GM18873 (cell line): ENCODE data around the gene IGF2.

Source experiments
- ATAC-seq: cut with Tn5 transposase; IDR thresholded peaks from one replicate; pipeline ENCODE4 v1.9.1; 2021; ENCODE audit warnings: mild to moderate bottlenecking, moderate library complexity, moderate number of reproducible peaks; ENCODE audit not compliant: unreplicated experiment, low FRiP score

IGF2 gene

DNA sequence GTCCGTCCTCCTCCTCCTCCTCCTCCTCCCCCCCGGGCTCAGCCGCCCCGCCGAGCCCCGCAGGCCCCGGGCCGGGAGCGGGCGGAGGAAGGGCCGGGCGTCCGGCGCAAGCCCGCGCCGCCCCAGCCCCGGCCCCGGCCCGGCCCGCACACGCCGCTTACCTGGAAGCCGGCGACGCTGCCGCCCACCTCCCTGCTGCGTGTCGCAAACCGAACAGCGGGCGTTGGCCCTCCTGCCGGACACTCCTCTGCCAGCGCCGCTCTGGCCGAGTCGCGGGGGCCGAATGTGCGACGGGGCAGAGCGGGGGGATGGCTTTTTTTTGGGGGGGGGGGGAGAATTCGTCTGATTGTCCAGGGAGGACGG lies 1.1 kb downstream of the IGF2 start:
- ATAC-seq = no peak

DNA sequence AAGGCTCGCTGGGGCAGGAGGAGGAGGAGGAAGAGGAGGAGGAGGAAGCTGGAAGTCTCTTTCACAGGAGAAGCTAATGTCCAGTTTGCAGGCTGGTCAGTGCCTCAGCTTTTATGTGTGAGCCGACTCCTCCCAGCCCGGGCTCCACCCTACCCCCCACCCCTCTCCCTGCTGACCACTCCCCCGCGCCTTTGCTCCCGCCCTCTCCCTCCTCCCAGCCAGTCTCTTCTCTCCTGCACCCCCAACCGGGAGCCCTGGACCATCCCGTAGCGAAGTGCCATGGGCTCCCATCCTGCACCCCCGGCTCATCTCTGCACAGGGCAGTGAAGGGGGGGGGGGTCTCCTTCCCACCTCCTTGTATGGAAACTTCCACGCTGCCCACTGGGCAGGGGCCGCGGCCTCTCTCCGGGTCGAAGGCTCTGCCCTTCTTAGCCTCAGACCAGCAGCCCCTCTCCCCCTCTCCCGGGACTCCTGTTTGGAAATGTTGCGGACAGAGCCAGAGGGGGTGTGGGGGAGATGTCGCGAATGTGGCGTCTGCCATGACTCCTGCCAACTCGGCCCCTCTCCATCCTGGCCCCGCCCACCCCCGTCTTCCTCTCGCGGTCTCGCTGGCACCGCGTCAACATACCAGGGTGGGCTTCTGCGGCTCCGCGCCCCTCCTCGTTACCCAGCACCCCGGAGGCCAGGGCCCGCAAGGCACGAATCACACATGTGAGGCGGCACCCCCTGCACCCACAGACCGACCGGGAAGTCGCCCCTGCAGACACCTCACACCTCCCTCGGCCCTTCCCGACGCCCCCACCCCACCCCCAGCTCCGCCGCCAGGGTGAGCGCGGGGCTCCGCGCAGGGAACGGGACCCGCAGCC lies 1.8 kb downstream of the IGF2 start:
- ATAC-seq = no peak

DNA sequence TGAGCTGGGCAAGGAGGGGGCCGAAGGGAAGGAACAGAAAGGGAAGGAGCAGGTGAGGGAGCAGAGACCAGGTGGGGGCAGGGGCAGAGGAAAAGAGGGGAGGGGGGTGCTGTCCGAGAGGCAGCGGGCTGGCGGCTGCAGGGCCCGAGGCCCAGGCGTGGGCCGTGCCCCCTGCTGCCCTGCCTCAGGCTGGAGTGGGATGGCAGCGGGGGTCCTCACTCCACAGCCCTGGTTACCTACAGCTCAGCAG lies 2.3 kb downstream of the IGF2 start:
- no peak for ATAC-seq

DNA sequence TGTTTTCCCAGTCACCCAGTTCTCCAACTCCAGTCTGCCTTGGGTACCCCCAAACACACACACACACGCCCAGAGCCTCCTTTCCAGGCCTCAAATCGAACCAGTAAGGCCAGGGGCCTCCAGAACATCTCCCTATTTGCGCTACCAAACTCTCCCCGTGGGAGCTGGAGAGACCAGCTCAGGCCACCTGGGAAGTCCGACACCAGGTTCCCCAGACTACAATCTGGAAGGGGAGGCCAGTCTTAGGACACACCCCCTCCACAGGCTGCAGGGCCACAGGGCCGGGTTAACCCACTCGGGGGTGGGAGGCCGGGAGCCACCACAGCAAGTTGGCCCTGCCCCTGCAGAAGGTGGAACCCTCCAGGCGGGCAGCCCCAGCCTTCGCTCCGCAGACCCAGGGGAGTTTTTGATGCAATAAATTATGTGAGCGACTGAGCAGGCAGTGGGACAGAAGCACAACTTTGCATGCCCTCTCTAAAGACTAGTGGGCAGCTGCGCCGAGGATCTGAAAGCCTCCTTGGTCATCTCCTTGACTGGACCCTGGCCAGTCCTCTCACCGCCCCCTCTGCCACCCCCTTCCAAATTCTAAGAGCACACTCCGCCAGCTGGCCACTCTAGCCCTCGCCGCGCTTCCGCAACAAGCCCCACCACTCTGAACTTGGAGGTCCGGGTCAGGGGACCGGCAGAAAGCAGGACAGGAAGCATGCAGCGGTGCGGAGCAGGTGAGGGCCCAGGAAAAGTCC lies 2.8 kb downstream of the IGF2 start:
- ATAC-seq = no peak

DNA sequence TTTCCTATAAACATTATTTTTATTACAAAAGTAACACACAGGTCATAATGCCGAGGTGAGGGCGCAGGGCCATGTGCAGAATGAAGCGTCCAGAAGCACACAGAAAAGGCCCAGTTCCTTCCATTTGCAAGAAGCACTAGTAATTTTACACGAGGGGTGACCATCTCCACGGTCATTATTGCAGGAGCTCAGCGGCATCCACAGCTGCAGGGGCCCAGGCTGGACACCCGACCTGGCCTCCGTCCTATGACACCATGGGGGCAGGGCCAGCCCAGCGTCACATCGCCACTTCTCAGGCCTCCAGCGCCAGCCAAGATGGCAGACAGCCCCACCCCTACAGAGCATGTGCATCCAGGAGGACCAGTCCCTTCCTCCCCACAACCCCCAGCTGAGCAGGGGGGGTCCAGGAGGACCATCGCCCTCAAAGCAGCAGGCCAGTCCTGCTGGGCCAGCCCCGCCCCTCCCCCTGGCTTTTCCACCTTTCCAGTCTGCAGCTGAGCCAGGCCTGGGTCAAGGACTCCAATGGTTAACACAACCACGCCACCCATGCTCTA lies 3.5 kb downstream of the IGF2 start:
- no peak for ATAC-seq

DNA sequence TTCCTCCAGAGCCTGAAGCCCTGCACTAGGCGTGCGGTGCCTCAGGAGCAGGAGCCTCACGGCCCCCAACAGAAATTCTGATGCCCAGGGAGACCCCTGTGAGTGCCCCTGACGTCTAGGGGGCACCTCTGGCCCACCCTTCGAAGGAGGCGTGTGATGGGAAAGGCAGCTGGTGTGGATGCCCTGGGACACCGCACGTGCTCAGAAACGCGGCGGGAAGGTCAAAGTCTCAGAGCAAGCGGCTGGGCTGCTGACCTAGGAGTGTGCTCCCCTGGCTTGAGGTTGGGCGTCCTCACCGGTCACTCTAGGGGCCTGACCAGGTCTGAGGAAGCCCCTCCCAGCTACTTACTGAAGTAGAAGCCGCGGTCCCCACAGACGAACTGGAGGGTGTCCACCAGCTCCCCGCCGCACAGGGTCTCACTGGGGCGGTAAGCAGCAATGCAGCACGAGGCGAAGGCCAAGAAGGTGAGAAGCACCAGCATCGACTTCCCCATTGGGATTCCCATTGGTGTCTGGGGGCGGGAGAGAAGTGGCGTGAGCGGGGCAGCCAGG lies 4.1 kb downstream of the IGF2 start:
- no peak for ATAC-seq

DNA sequence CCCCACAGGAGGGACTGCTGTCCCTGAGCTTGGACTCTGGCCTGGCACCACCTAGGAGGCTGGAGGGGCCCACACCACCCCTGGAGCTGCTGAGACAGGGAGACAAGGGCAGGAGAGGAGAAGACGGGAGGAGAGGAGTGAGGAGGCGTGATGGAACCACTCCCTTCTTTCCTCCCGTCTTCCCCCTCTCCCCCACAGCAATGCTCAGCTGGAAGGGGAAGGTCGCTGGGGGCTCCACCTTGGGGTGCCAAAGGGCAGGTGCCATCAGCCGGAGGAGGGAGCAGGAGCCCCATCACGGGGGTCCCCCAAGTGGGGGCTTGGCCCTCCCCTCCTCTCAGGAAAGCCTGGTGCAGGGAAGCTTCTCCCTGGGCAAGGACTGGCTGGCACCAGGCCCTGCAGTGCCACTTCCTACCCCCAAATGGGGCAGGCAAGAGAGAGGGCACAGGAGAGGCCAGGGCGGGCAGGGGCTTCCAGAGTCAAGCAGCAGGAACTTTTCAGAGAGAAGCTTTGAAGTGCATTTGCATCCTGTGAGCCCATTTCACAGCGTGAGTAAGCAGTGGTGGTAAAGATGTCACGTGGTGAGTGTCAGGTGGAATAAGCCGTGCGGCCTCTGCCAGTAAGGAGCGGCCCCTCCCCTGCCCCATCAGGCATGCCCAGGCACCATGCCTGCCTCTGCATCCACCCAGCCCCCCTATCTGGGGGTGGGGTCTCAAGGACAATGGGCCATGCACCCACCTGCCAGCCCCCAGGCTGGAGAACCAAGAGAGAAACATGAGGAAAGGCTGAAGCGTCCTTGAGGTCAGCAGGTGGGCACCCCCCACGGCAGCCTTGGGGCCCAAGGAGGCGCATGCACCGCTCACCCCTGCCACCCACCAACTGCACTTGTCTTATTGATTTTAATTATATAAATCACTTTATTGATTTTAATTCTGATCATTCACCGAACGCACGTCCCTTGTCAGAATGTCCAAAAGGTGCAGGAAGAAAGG lies 4.9 kb downstream of the IGF2 start:
- ATAC-seq = no peak

DNA sequence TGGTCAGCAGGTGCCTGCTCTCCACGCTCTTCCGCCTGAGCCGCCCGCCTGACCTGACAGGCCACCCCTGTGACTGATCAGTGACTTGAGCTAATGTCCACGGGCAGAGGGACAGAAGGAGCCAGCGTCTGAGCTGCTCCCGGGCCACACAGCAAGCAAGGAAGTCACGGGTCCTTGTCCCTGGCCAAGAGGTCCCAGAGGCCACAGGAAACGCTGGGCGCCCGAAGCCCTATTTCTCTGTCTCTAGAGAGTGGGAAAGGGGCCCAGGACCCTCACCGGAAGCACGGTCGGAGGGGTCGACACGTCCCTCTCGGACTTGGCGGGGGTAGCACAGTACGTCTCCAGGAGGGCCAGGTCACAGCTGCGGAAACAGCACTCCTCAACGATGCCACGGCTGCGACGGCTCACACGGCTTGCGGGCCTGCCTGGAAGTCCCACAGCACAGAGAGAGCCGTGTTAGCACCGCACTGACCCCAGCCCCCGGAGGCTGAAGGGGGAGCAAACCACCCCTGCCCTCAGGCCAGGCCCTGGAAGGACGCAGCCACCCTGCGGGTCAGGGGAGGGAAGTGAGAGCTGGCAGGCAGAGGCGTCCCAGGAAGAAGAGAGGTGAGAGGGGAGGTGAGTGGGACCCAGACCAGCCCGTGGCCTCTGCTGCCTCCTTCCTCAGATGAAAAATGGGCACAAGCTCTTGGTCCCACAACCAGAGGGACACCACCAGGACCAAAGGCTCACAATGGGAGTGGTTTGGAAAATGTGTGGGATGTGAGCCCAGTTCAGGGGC lies 5.8 kb downstream of the IGF2 start:
- ATAC-seq = no peak

DNA sequence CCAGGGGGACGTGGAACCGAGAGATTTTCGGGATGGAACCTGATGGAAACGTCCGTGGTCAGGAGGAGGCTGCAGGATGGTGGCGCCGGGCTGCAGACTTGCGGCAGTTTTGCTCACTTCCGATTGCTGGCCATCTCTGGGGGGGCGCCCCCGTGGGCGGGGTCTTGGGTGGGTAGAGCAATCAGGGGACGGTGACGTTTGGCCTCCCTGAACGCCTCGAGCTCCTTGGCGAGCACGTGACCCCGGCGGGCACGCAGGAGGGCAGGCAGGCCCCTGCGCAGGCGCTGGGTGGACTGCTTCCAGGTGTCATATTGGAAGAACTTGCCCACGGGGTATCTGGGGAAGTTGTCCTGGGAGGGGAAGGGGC lies 6.3 kb downstream of the IGF2 start:
- ATAC-seq = no peak

DNA sequence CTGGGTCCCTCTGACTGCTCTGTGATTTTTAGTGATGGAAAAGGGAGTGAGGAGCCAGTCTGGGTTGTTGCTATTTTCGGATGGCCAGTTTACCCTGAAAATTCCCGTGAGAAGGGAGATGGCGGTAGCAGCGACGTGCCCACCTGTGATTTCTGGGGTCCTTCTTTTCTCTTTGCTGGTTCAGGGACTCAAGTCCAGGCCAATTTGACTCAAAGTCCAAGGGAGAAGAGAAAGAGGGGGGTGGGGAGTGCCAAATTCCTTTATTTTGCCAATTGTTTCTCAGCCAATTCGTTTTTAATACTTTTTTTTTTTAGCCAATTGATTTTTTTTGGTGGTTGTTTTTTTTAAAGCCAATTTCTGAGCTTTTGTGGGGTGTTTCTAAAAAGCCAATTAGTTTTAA lies 6.9 kb downstream of the IGF2 start:
- ATAC-seq = no peak

DNA sequence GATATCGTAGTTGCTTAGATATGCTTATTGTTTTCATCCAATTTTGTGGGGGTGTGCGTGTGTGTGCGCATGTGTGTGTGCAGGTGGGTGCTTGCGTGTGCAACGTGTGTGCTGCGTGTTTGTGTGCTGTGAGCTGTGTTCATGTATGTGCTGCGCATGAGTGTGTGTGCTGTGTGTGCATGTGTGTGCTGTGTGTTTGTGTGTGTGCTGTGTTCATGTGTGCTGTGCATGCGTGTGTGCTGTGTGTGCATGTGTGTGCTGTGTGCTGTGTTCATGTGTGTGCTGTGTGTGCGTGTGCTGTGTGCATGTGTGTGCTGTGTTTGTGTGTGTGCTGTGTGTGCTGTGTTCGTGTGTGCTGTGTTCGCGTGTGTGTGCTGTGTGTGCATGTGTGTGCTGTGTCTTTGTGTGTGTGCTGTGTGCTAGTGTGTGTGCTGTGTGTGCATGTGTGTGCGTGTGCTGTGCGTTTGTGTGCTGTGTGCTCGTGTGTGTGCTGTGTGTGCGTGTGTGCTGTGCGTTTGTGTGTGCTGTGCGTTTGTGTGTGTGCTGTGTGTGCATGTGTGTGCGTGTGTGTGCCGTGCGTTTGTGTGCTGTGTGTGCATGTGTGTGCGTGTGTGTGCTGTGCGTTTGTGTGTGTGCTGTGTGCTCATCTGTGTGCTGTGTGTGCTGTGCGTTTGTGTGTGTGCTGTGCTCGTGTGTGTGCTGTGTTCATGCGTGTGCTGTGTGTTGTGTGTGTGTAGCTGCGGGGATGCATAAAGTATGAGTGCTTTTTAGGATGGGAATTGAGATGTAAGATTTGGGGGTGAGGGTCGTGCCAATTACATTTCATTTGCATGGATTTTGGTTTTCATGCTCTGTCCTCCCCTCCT lies 7.6 kb downstream of the IGF2 start:
- no peak for ATAC-seq

DNA sequence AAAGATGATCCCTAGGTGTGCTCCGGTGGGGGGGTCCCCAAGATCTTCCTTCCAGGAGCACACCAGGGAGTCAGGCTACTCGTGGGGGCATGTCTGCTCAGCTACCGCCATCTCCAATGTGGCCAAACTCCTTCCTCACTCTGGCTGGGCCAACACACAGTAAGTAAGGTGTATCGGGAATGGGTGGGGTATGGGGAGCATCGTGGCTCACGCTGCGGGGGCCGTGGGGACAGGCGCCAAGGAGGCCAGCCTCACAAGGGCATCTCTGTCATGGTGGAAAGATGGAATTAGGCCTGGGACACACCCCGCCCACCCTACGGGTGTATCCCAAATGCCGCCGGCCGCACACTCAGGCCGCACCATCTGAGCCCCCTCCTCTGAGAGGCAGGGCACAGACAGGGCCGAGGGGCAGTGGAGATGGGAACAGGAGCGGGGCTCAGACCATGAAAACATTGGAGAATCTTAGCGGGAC lies 8.3 kb downstream of the IGF2 start:
- no peak for ATAC-seq

DNA sequence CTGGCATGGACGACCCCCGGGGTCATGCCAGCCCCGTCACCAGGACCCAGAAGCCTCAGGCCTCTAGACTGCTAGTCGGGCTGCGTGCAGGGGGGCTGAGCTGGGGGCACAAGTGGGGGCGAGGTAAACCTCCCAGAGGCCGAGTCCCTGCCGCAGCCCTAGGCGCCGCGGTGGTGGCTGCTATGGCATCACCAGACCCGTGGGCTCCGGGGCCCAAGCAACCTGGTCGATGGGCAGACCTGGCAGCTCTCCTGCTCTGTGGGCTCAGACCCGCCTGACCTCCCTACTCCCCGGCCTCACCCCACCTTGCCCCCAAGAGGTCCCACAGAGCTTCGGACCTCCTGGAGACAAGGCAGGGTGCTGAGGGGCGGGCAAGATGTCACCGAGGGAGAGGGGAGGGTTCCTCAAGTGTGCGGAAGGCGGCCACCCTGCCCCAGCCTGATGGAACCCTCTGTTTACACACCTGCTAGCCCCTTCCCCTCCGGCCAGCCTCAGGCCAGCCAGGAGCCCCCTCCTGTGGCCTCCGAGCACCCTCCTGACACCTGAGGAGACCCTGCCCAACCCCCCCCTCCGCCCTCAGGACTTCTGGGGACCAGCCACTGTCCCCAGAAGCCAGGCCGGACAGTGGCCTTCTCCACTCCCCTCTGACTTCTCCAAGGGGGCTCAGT lies 9.4 kb downstream of the IGF2 start:
- ATAC-seq = no peak

DNA sequence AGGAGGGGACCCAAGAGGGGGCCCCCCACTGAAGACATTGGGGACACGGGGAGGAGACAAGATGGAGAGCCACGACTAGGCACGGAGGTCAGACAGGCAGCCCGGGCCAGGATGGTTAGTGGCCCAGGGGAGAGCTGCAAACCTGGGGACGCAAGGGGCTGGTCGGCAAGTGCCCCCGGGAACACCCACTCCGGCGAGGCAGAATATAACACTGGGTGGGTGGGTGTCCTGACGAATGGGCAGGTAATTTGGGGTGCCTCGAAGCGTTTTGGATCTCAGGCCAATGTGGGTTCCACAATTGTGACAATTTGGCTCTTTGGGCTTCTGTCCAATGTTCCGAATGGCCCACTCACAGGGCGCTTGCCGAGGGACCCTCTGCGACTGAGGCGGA lies 9.9 kb downstream of the IGF2 start:
- ATAC-seq = no peak

DNA sequence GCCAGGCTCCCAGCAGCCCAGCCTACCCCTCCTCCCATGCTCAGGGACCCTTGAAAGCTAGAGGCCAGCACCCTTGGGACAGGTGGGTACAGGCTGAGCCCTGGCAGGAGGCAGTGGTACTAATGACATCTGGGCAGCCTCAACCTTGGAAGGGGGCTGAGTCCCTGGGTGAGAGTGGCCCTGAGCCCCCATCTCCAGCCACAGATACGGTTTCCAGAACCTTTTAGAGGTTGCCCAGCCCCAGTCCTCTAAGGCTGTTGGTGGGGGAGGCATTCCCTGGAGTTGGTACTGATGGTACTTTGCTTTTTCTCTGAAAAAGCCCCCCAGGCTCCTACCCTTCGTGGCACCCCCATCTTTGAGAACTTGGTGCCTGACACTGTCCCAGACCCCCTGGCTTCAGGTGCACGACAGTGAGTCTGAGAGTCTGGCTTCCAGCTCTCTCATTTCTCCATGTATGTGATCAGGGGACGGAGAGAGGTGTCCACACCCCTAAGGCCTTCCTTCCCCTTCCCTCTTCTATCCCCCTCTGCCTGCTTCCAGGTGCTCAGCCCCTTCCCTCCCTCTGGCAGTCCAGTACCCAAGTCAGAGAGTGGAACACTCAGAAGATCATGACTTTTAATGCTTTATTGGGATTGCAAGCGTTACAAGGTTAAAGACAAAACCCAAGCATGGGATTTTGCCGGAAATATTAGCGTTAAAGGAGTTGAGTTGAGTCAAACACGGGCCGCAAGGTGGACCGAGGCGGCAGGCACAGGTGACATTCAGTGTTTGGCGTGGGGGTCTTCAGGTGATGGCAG lies 10.5 kb downstream of the IGF2 start:
- no peak for ATAC-seq

DNA sequence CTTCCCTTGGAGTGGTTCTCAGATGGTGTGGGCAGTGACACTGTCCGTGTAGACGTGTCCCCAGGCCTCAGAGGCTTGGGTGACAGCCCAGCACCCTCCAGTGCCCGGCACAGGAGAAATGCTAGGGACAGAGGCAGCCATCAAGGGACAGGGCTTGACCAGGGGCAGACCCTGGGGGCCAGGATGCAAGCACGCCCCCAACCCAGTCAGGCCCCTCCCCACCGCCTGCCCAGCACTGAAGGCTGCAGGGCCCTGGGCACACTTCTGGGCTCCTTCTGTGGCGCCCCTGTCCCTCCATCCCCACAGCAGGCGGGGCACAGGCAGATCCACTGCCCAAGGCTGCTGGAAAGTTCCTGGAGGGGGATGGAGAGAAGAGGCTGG lies 11.1 kb downstream of the IGF2 start:
- no peak for ATAC-seq

DNA sequence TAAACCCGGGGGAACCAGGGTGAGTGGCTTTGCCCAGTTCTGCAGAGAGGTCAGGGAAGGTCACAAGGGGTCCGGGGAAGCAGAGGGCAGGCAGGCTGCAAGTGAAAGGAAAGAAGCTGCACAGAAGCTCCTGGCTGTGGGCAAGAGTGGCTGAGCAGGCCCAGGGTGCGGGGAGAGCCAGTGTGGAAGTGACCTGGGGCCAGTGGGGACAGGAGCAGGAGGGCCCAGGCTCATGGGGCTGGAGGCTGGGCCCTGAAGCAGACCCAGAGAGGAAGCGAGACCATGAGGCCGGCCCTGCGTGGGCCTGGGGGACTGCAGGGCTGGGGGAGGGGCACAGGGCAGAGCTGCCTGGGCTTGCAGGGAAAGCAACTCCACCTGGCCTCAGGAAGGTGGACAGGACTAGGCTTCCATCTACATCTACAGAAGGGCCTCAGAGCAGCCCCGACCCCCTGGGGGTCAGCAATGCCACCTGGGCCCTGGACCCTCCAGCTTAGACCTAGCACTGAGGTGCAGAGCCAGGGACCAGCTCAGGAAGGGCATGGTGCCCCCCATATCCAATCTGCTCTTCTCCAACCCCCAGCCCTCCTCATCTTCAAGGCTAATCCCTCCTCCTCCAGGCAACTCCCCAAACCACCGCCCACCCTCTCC lies 11.6 kb downstream of the IGF2 start:
- ATAC-seq = no peak
